ENCODE data around the gene CLIP4.

Gene CLIP4

GRCh38 chr2:29139152-29139551 lies 23.9 kb downstream of the CLIP4 start:
- DNase-seq = no peak

DNA sequence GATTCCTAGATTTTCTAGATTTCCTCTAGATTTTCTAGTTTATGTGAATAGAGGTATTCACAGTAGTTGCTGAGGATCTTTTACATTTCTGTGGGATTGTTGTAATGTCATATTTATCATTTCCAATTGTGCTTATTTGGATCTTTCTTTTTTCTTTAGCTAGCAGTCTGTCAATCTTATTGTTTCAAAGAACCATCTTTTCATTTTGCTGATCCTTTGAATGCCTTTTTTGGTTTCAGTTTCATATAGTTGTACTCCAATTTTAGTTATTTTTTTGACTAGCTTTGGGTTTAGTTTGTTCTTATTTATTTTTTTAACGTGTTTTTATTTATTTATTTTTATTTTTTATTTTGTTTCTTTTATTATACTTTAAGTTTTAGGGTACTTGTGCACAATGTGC lies 24.5 kb downstream of the CLIP4 start:
- DNase-seq = no peak

DNA sequence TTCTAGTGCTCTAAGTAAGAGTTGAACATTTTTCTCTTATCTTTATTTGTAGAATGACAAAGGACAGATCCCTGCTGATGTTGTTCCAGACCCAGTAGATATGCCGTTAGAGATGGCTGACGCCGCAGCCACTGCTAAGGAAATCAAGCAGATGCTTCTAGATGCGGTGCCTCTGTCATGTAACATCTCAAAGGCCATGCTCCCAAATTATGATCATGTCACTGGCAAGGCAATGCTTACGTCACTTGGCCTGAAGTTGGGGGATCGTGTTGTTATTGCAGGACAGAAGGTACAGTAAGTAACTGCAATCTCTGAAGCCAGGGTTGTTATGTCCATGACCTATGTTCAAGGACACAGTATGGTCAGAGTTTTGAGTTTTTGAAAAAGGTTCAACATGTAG lies 28.4 kb downstream of the CLIP4 start:
- no peak for DNase-seq

DNA sequence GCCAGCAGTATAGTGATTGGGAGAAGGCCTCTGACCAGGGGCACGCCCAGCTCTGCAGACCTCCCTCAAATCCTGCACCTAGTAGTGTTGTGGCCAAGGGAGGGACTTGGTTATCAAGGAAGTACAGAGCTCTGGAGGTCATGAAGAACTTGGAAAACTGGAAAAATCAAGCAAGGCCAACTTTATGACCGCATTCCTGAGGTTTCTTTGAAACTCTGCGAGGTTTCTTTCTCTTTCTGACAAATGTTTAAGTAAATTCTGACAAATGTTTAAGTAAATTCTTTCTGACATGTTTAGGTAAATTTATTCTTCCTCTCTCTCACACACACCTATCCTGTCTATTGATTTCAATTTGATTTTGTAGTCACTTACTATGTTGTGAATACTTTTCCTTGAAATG lies 31.0 kb downstream of the CLIP4 start:
- DNase-seq = no peak

- DNase-seq = no peak
These were observed 32.7 kb downstream of the CLIP4 start for GRCh38 chr2:29147963-29148362.

DNA sequence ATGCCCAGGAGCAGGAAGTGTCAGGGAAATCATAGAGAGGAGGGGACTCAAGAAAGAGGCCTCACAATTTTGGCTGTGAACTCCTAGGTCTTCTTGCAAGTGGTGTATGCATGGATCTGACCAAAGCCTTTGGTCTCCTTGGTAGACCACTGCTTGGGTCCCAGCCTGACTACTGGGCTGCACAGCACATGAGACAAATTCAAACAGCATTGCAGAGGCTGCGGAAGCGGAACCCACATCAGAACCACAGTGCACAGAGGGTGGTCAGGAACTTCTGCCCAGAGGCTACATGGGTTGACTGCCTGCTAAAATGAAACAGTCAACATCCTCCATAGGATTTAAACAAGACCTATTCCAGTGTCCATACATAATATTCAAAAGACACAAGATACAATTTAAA lies 39.4 kb downstream of the CLIP4 start:
- DNase-seq = no peak

GRCh38 chr2:29155578-29155977 lies 40.4 kb downstream of the CLIP4 start:
- DNase-seq = no peak

GRCh38 chr2:29157131-29157530 lies 41.9 kb downstream of the CLIP4 start:
- DNase-seq = no peak

- no peak for DNase-seq
These were observed 43.9 kb downstream of the CLIP4 start for GRCh38 chr2:29159125-29159524.

DNA sequence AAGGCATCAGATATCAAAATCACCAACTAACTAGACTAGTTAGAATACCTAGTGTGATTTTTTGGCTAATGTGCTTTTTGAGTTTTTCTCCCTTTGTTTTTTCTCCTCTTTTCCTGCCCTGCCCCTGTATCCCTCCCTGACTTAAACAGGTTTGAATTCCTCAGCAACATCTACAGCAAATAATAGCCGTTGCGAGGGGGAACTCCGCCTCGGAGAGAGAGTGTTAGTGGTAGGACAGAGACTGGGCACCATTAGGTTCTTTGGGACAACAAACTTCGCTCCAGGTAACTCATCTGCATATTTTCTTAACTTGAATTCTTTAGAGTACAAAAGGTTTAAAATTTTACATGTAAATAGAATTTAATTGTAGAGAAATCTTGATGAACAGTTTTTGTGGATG lies 45.0 kb downstream of the CLIP4 start:
- DNase-seq = no peak

DNA sequence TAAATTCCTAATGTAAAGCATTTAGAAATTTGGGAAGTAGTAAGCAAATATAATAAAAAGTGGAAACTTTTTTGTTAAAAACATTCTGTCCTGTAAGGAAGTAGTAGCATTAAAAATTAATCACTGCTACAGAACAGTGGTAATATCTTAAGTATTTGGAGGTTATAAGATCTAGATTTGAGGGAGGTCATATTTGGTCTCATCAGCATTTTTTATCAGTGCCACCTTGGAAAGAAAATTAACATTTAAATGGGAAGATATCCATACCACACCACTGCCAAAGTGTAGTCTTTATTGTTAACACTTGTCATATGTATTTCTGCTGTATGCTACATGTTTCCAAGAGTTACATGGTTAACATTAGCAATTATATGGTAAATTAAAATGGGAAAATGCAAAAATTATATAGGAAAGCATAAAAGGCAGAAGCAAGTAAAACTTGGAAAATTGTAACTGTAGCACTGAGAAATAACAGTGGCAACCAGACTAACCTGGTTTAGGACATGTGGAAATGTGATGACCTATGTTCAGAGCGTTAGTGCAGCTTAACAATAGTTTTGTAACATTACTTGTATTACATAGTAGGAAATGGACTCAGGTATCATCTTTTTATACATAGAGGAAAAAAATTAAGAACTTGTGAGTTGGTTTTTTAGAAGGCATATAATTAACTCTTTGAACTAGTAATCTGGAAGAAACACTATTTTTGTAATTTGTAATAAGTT lies 47.2 kb downstream of the CLIP4 start:
- DNase-seq = no peak

- no peak for DNase-seq
These were observed 49.1 kb downstream of the CLIP4 start for GRCh38 chr2:29164091-29164846.

- DNase-seq = no peak
These were observed 50.4 kb downstream of the CLIP4 start for GRCh38 chr2:29165362-29166241.

DNA sequence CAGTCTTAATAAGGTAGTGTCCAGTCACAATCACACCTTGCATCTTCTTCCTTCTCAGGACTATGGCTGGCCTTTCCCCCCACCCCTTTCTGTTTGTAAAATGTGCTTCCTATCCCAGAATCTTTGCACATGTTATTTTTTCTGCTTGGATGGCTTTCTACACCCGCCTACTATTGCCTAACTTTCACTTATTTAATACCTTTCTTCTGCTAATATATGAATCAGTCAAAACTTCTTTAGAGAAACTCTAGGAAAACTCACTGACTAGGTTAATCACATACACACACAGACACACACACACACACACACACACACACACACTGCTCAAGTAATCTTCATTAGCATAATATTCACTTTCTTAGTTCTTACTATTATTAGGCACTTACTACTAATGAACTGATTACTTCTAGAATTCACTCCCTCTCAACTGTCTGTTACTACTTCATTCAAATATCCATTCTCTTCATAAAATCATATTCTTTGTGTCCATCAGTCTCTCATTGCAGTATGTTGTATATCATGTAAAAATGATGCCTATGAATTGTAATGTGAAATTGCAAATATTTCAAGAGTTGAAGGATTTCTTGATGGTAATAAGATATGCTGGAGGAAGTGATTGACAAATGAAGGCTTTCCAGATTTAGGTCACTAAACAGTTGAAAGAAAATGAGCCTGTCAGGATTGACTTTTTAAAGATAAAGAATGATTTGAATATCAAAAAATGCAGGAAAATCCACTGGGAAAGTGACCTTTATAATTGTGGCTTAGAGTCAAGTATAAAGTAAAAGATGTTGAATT lies 51.2 kb downstream of the CLIP4 start:
- no peak for DNase-seq

GRCh38 chr2:29174937-29175336 lies 59.7 kb downstream of the CLIP4 start:
- no peak for DNase-seq

- DNase-seq = no peak
These were observed 60.1 kb downstream of the CLIP4 start for GRCh38 chr2:29175338-29175737.

DNA sequence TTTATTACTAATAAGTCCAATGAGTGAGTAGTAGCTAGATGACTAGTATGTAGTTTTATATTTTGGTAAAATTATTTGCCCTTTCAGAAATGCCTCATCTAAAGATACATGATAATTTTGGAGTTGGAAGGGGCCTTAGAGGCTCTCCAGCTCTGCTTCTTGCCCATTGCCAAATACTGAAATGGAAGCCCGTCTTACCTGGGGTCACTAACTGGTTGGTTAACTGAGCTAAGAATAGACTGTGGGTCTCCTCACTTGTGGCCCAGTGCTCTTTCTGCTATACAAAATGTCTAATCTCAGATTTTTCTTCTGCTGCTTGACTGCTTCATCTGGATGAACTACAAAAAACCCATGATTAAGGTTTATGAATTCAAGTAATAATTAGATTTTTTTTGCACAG lies 67.1 kb downstream of the CLIP4 start:
- no peak for DNase-seq

DNA sequence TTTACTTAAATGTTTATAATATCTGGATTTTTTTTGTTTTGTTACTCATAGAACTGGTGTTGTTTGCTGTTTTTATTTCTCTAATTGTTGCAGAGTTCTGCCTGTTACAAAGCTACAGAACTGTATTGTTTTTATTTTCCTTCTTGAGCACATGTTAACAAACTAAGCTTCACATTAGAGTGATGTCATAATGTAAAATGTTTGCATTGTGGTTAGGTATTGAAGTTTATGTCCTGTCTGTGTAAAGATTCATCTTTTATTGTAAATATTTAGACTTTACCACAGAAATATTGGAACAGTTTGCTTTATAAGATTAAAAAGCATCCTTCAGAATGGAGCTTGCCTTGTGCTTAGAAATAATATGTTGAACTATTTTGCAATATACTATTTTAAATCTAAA lies 67.7 kb downstream of the CLIP4 start:
- no peak for DNase-seq

- DNase-seq = no peak
These were observed 69.3 kb downstream of the CLIP4 start for GRCh38 chr2:29184531-29184930.

DNA sequence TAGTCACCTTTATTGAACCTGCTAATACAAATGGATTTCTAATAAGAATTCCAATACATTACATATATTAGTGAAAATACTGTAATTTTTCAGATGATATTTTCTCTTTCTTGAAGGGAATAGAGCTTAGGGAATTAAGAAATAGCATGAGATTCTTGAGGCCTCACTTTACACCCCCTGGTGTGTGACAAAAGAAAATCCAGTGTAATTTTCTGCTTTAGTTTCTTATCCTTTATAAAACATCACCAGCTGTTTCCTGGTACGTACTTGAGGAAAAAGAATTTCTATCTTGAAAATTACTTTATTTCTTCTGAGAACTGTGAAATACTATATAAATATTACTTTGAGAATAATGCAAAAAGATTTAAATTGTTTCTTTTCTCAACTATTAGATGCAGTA lies 71.6 kb downstream of the CLIP4 start:
- no peak for DNase-seq

- no peak for DNase-seq
These were observed 72.7 kb downstream of the CLIP4 start for GRCh38 chr2:29187926-29188325.

DNA sequence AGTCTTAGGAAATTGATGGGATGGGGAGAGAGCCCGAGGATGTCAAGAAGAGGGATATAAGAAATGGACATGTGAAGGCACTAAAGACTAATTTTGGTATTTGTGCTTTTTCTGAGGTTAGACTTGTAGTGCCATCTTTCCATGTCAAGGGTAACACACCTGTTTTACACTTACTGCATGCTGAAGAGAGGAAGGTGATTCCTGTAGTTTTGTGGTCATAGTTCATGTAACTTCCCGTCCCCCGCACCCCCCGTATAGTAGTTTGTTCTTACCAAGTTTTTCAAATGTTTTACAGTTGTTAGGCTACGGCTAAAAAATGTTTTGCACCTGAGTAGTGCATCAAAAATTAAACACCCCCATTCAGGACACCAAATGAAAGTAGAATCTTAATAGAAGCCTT lies 73.8 kb downstream of the CLIP4 start:
- no peak for DNase-seq

- DNase-seq = no peak
These were observed 76.6 kb downstream of the CLIP4 start for GRCh38 chr2:29191817-29192216.
